H1 (cell line): Measurements from ENCODE around the gene BLOC1S1. TPM values are rescaled to one million over a fixed set of nuclear protein-coding genes. Genes with fewer than 3 reads are reported as not detected.

Experiments
- CTCF ChIA-PET: fragments of 300-600 bp; sonication (Branson Sonifier 250); formaldehyde crosslinking; loops from one replicate; lab custom pipeline; 2021; ENCODE audit not compliant: partially characterized antibody; lab: Charles Lee
- POLR2A ChIA-PET: fragments of 300-600 bp; sonication (Branson Sonifier 250); formaldehyde crosslinking; loops from one replicate; lab custom pipeline; 2021; ENCODE audit warnings: inconsistent platforms; ENCODE audit not compliant: partially characterized antibody; lab: Charles Lee
- DNase-seq, 2 experiments: peaks; one replicate each; pipeline versions ENCODE4 v3.0.0 to v3.0.0-alpha.2; 2010 to 2022; ENCODE audit warnings: low spot score in 2 of 2, low read depth in 1 of 2, mixed read lengths in 1 of 2
- FAIRE-seq: peaks from 2 replicates; lab custom pipeline; 2011; peaks lifted over from hg19 to GRCh38; lab: Jason Lieb, UNC
- H2AFZ ChIP-seq: 2 replicates; pipeline ENCODE4 v1.8.1; 2012; ENCODE audit warnings: low read length, inconsistent platforms
- H2AK5ac ChIP-seq: 2 replicates; pipeline ENCODE4 v1.6.1; 2013; ENCODE audit warnings: low read depth, low read length
- H2BK120ac ChIP-seq: replicated peaks from 2 replicates; pipeline ENCODE3; 2013; ENCODE audit warnings: low read depth, low read length, inconsistent platforms
- H2BK12ac ChIP-seq: 2 replicates; pipeline ENCODE4 v1.6.1; 2013; ENCODE audit warnings: low read depth, low read length
- H2BK15ac ChIP-seq: 2 replicates; pipeline ENCODE4 v1.6.1; 2013; ENCODE audit warnings: low read length
- H2BK20ac ChIP-seq: 2 replicates; pipeline ENCODE4 v1.6.1; 2013; ENCODE audit warnings: low read length
- H2BK5ac ChIP-seq: 2 replicates; pipeline ENCODE4 v1.6.1; 2013; ENCODE audit warnings: low read depth, low read length
- H3K14ac ChIP-seq: 2 replicates; pipeline ENCODE4 v1.6.1; 2013; ENCODE audit warnings: inconsistent platforms; ENCODE audit not compliant: insufficient read length
- H3K18ac ChIP-seq: 2 replicates; pipeline ENCODE4 v1.6.1; 2013; ENCODE audit warnings: low read length; ENCODE audit errors: extremely low read depth
- H3K23ac ChIP-seq: 2 replicates; pipeline ENCODE4 v1.6.1; 2013; ENCODE audit warnings: inconsistent platforms; ENCODE audit not compliant: insufficient read length
- H3K23me2 ChIP-seq: 2 replicates; pipeline ENCODE4 v1.6.1; 2013; ENCODE audit warnings: low read depth, low read length
- H3K27ac ChIP-seq: 2 replicates; pipeline ENCODE4 v1.6.1; 2011; ENCODE audit warnings: low read depth, low read length, inconsistent platforms
- H3K27me3 ChIP-seq, 4 experiments: replicated peaks in 1 of 4; 1 replicate in 1 of 4; 2 replicates in 3 of 4; pipeline versions ENCODE4 v1.6.1 to v1.8.1; 2011 to 2013; ENCODE audit warnings: low read length in 3 of 4, mild to moderate bottlenecking in 3 of 4, inconsistent platforms in 2 of 4, mixed read lengths in 2 of 4, moderate library complexity in 1 of 4; ENCODE audit not compliant: control insufficient read depth in 3 of 4, insufficient read depth in 3 of 4; ENCODE audit errors: extremely low read depth in 1 of 4
- H3K36me3 ChIP-seq, 4 experiments: 2 replicates each; pipeline versions ENCODE4 v1.6.1 to v1.8.1; 2011 to 2013; ENCODE audit warnings: mild to moderate bottlenecking in 4 of 4, low read length in 3 of 4, moderate library complexity in 2 of 4, control low read depth in 1 of 4, inconsistent platforms in 1 of 4; ENCODE audit not compliant: insufficient read depth in 4 of 4, control insufficient read depth in 2 of 4
- H3K4ac ChIP-seq: replicated peaks from 2 replicates; pipeline ENCODE3; 2013; ENCODE audit warnings: low read length, low read depth, mixed read lengths, inconsistent platforms; ENCODE audit not compliant: insufficient read length
- H3K4me1 ChIP-seq, 4 experiments: replicated peaks in 1 of 4; 1 replicate in 1 of 4; 2 replicates in 3 of 4; pipeline versions ENCODE4 v1.6.1 to v1.8.1; 2011 to 2013; ENCODE audit warnings: low read length in 3 of 4, inconsistent platforms in 2 of 4, mixed read lengths in 1 of 4; ENCODE audit not compliant: insufficient read depth in 4 of 4, control insufficient read depth in 3 of 4
- H3K4me2 ChIP-seq, 2 experiments: 2 replicates each; pipeline versions ENCODE4 v1.6.1 to v1.8.1; 2011 to 2013; ENCODE audit warnings: low read depth in 2 of 2, low read length in 2 of 2, control low read depth in 1 of 2, inconsistent platforms in 1 of 2, mild to moderate bottlenecking in 1 of 2; ENCODE audit not compliant: insufficient read depth in 1 of 2
- H3K4me3 ChIP-seq, 4 experiments: fragments of 200-600, 300-600 bp in 1 of 4; sonication (generic), shearing (Covaris generic), sonication (Bioruptor Twin) in 1 of 4; 2 replicates each; pipeline versions ENCODE4 v1.5.1 to v1.8.1; 2011 to 2016; ENCODE audit warnings: low read length in 4 of 4, low read depth in 3 of 4, control low read depth in 2 of 4, inconsistent platforms in 2 of 4, mild to moderate bottlenecking in 2 of 4, mixed read lengths in 1 of 4, moderate library complexity in 1 of 4; ENCODE audit not compliant: insufficient read depth in 2 of 4; ENCODE audit errors: extremely low read depth in 1 of 4
- H3K56ac ChIP-seq: replicated peaks from 2 replicates; pipeline ENCODE3; 2013; ENCODE audit warnings: low read depth, mild to moderate bottlenecking, mixed read lengths, low read length, inconsistent platforms; ENCODE audit not compliant: insufficient read length
- H3K79me1 ChIP-seq: 2 replicates; pipeline ENCODE4 v1.6.1; 2013; ENCODE audit warnings: low read depth, low read length, control low read depth
- H3K79me2 ChIP-seq, 2 experiments: 2 replicates each; pipeline versions ENCODE4 v1.6.1 to v1.8.1; 2012 to 2013; ENCODE audit warnings: low read length in 2 of 2, mild to moderate bottlenecking in 2 of 2, inconsistent platforms in 1 of 2; ENCODE audit not compliant: insufficient read depth in 2 of 2, control insufficient read depth in 1 of 2
- H3K9ac ChIP-seq, 4 experiments: replicated peaks in 1 of 4; 1 replicate in 1 of 4; 2 replicates in 3 of 4; pipeline versions ENCODE4 v1.6.1 to v1.8.1; 2011 to 2013; ENCODE audit warnings: low read depth in 3 of 4, low read length in 3 of 4, control low read depth in 2 of 4, mild to moderate bottlenecking in 2 of 4, moderate library complexity in 2 of 4, inconsistent platforms in 1 of 4; ENCODE audit errors: extremely low read depth in 1 of 4
- H3K9me3 ChIP-seq, 2 experiments: 2 replicates each; pipeline versions ENCODE4 v1.6.1 to v1.8.1; 2012 to 2013; ENCODE audit warnings: mild to moderate bottlenecking in 2 of 2, moderate library complexity in 2 of 2, control low read depth in 1 of 2, inconsistent platforms in 1 of 2, low read depth in 1 of 2, low read length in 1 of 2, mixed read lengths in 1 of 2; ENCODE audit not compliant: insufficient read depth in 2 of 2
- H4K20me1 ChIP-seq, 2 experiments: replicated peaks in 1 of 2; 2 replicates each; pipeline versions ENCODE3 to v1.8.1; 2011 to 2013; ENCODE audit warnings: inconsistent platforms in 2 of 2, low read length in 2 of 2, mild to moderate bottlenecking in 1 of 2; ENCODE audit not compliant: insufficient read depth in 2 of 2, control insufficient read depth in 1 of 2
- H4K5ac ChIP-seq: 2 replicates; pipeline ENCODE4 v1.6.1; 2013; ENCODE audit warnings: low read length, low read depth, mixed read lengths, inconsistent platforms; ENCODE audit not compliant: insufficient read length
- H4K8ac ChIP-seq: 2 replicates; pipeline ENCODE4 v1.8.0; 2013; ENCODE audit warnings: mild to moderate bottlenecking, moderate library complexity, low read length, inconsistent platforms; ENCODE audit not compliant: insufficient read depth; ENCODE audit errors: extremely low read depth
- H4K91ac ChIP-seq: replicated peaks from 2 replicates; pipeline ENCODE3; 2013; ENCODE audit warnings: low read length, mixed read lengths, inconsistent platforms; ENCODE audit not compliant: insufficient read length
- ATF3 ChIP-seq: IDR thresholded peaks from 2 replicates; pipeline ENCODE4 v1.6.1; 2011; ENCODE audit warnings: low read depth, mild to moderate bottlenecking, low read length; ENCODE audit not compliant: insufficient read depth
- BACH1 ChIP-seq: IDR thresholded peaks from 2 replicates; pipeline ENCODE4 v1.6.1; 2012; ENCODE audit warnings: low read length, improper control_type of control experiment
- CEBPB ChIP-seq: IDR thresholded peaks from 2 replicates; pipeline ENCODE4 v1.6.1; 2012; ENCODE audit warnings: low read depth, low read length
- EGR1 ChIP-seq: IDR thresholded peaks from 2 replicates; pipeline ENCODE4 v1.6.1; 2011; ENCODE audit warnings: low read depth, low read length, borderline replicate concordance
- FOSL1 ChIP-seq: IDR thresholded peaks from 2 replicates; pipeline ENCODE4 v1.6.1; 2011; ENCODE audit warnings: mild to moderate bottlenecking, low read depth, low read length, moderate library complexity; ENCODE audit not compliant: insufficient read depth
- GABPA ChIP-seq: IDR thresholded peaks from 2 replicates; pipeline ENCODE4 v1.6.1; 2011; ENCODE audit warnings: mild to moderate bottlenecking, low read length, moderate library complexity, borderline replicate concordance; ENCODE audit not compliant: insufficient read depth
- HDAC2 ChIP-seq, 2 experiments: fragments of 300-600 bp in 1 of 2; sonication (generic) in 1 of 2; IDR thresholded peaks; 2 replicates each; pipeline ENCODE4 v1.6.1; 2011 to 2012; ENCODE audit warnings: low read depth in 2 of 2, low read length in 2 of 2, mild to moderate bottlenecking in 2 of 2, moderate library complexity in 2 of 2, borderline replicate concordance in 1 of 2, inconsistent platforms in 1 of 2
- RAD21 ChIP-seq, 2 experiments: IDR thresholded peaks in 1 of 2; conservative IDR thresholded peaks in 1 of 2; 2 replicates each; pipeline ENCODE4 v1.6.1; 2011; ENCODE audit warnings: low read depth in 2 of 2, low read length in 2 of 2, improper control_type of control experiment in 1 of 2, inconsistent platforms in 1 of 2, mild to moderate bottlenecking in 1 of 2, moderate library complexity in 1 of 2
- SP1 ChIP-seq: IDR thresholded peaks from 2 replicates; pipeline ENCODE4 v1.6.1; 2011; ENCODE audit warnings: low read depth, low read length
- SRF ChIP-seq: IDR thresholded peaks from 2 replicates; pipeline ENCODE4 v1.6.1; 2011; ENCODE audit warnings: mild to moderate bottlenecking, low read depth, low read length, moderate library complexity
- YY1 ChIP-seq: IDR thresholded peaks from 2 replicates; pipeline ENCODE4 v1.6.1; 2011; ENCODE audit warnings: low read depth, mild to moderate bottlenecking, low read length
- WGBS, 2 experiments: shearing (Covaris generic) in 1 of 2; methylation state at CpG; one replicate each; pipeline versions ENCODE4 v1.1.6 to v1.1.7; 2013 to 2015; ENCODE audit warnings: low lambda C conversion rate in 2 of 2, mixed read lengths in 2 of 2, inconsistent platforms in 1 of 2, low coverage in 1 of 2, missing lambda C conversion rate in 1 of 2; ENCODE audit not compliant: insufficient replicate concordance in 2 of 2, insufficient coverage in 1 of 2, insufficient read length in 1 of 2; ENCODE audit errors: extremely low coverage in 1 of 2, missing lambda C conversion rate in 1 of 2; 5-methylcytosine and 5-hydroxymethylcytosine counted together
- polyA plus RNA-seq, 7 experiments: library from polyadenylated mRNA; depleted of rRNA in 3 of 7; stranded (reverse) in 5 of 7; unstranded in 2 of 7; fragments of >200 nt in 5 of 7; fragments of 200-250 nt in 2 of 7; gene quantifications; 1 replicate in 5 of 7; 2 replicates in 1 of 7; 4 replicates in 1 of 7; pipeline versions ENCODE4 v1.2.1 to v1.2.3, GENCODE V29; 2011 to 2013; ENCODE audit warnings: missing spikeins in 2 of 7, mixed read lengths in 2 of 7
- total RNA-seq: library from RNA; stranded (reverse); fragmentation: NEBNext Ultra II Directional; extraction: Animal tissue kit (Norgen Biotek cat#: 25700); gene quantifications from 2 replicates; pipeline ENCODE4 v1.2.1, GENCODE V29; 2021

BLOC1S1 gene
- total and polyA plus RNA-seq, 2 of the 8 experiments (the other 6 are each of a cell fraction or from before 2014, with no cell fraction given), result 91.1 to 185 TPM

- H3K4me2 ChIP-seq, result peak overlapping the region; percentile 91 to 100
- TF ChIP-seq BACH1 (no peak), ATF3 (0 out of 2 replicates have a peak, but pooled peaks have one; percentile 12), GABPA (no peak), FOSL1 (no peak), HDAC2 (IDR thresholded peaks at IDR 0.05; ENCODE audit: borderline replicate concordance in 1 of 2, low read depth in 2 of 2, low read length in 2 of 2) (0 out of 4 replicates have a peak, but pooled peaks of 1 of the 2 experiments have one; percentile 28), EGR1 (no peak), RAD21 (IDR thresholded peaks at IDR 0.05 in 1 of 2, conservative IDR thresholded peaks at IDR 0.05 in 1 of 2; ENCODE audit: low read depth in 2 of 2, low read length in 2 of 2) (peak; percentile 55 to 60), SRF (no peak), YY1 (0 out of 2 replicates have a peak, but pooled peaks have one; percentile 19), SP1 (no peak), CEBPB (no peak)
Measured at GRCh38 chr12:55705782-55706402, 10.0 kb upstream of the BLOC1S1 start.

More at GRCh38 chr12:55705782-55706402, 10.0 kb upstream of the BLOC1S1 start:
- ChIA-PET CTCF (interaction anchor here (0.7 to 5.1 kb wide), 33 partner anchors 10 to 1228 kb away, joined by 3 to 38 read pairs (median 5); partner anchors contain the start of genes BLOC1S1, CD63, MUCL1 and RDH5), POLR2A (interaction anchor here (1.0 to 3.6 kb wide), 12 partner anchors 10 to 39 kb away, joined by 4 to 39 read pairs (median 9); partner anchors contain the start of genes BLOC1S1 and CD63)
- H2BK120ac ChIP-seq, result no peak overlapping the region
- H3K14ac ChIP-seq, result no peak overlapping the region
- H2BK15ac ChIP-seq, result no peak overlapping the region
- H3K56ac ChIP-seq, result no peak overlapping the region
- no peak overlapping the region for H3K4ac ChIP-seq
- H2BK5ac ChIP-seq, result no peak overlapping the region
- H2AK5ac ChIP-seq, result no peak overlapping the region
- no peak overlapping the region for H3K23ac ChIP-seq
- no peak overlapping the region for H4K8ac ChIP-seq
- no peak overlapping the region for H2BK20ac ChIP-seq
- H3K18ac ChIP-seq, result no peak overlapping the region
- no peak overlapping the region for H4K91ac ChIP-seq
- H3K79me1 ChIP-seq, result peaks cover 14% of the 10 kb centered on the region; the same call in 1 of the 2 replicates
- peaks cover 0 to 25% (median 8%) of the 10 kb centered on the region in 4 experiments; a peak in 5 of 7 replicates for H3K4me1 ChIP-seq
- no peak overlapping the region for H3K27ac ChIP-seq
- peak in 1 of 2 experiments; percentile 72 for DNase-seq
- no peak overlapping the region for H2AFZ ChIP-seq
- WGBS, 2 experiments, result 43% methylated on average over 5 of the region's 5 CpGs; no CpG with 5 or more reads in 1 of the 2 experiments
- peaks cover 0 to 3% (median 0%) of the 10 kb centered on the region in 4 experiments; a peak in 4 of 7 replicates for H3K27me3 ChIP-seq
- FAIRE-seq, result no peak
- H2BK12ac ChIP-seq, result no peak overlapping the region
- H3K23me2 ChIP-seq, result peaks cover 15% of the 10 kb centered on the region
- H4K20me1 ChIP-seq, result peaks cover 0 to 11% of the 10 kb centered on the region in 2 experiments
- H3K9ac ChIP-seq, result no peak overlapping the region
- H3K9me3 ChIP-seq, result no peaks in the 10 kb centered on the region
- peak overlapping the region in 3 of 4 experiments; percentile 17 to 88 (median 32); a peak in 4 of 8 replicates for H3K4me3 ChIP-seq
- H3K36me3 ChIP-seq, result no peaks in the 10 kb centered on the region; a peak in 1 of 8 replicates
- H3K79me2 ChIP-seq, result peaks cover 0 to 32% of the 10 kb centered on the region in 2 experiments; a peak in 2 of 4 replicates
- H4K5ac ChIP-seq, result no peak overlapping the region
